ENCODE data around the gene NRTN.
A peak's percentile ranks its signal among the peaks of the same experiment; 100 is the strongest.
"Not testable (repeated sequence)": the region's sequence is repeated elsewhere in the genome, so short reads cannot be mapped to it uniquely, and the experiment has no call there.

NRTN gene

GRCh38 chr19:5850743-5851293, 46.0 kb downstream of the NRTN start:
- H3K9me3 ChIP-seq (ENCODE audit: insufficient read depth, low read length) = no peaks in the 10 kb centered on the region
- H3K36me3 ChIP-seq (replicated peaks; ENCODE audit: low read depth, low read length) = no peaks in the 10 kb centered on the region
- H2AFZ ChIP-seq (ENCODE audit: low read depth, low read length) = no peak overlapping the region; the same call in 1 of the 2 replicates
- no peak overlapping the region for H3K27ac ChIP-seq (ENCODE audit: low read length)
- TF ChIP-seq CTCF (IDR thresholded peaks at IDR 0.05; ENCODE audit: low read depth, low read length) (no peak), EZH2phosphoT487 (IDR thresholded peaks at IDR 0.05; ENCODE audit: low read depth) (no peak)
- H3K9ac ChIP-seq (ENCODE audit: low read length) = no peak overlapping the region
- 0 out of 2 replicates have a peak overlapping the region, but pooled peaks have one; percentile 1 for H3K4me3 ChIP-seq (ENCODE audit: low read length)
- H3K79me2 ChIP-seq (ENCODE audit: low read length) = no peaks in the 10 kb centered on the region
- no peaks in the 10 kb centered on the region for H4K20me1 ChIP-seq (ENCODE audit: insufficient read depth, low read length)
- no peaks in the 10 kb centered on the region for H3K4me1 ChIP-seq (ENCODE audit: low read length)
- peaks cover 21% of the 10 kb centered on the region for H3K27me3 ChIP-seq (ENCODE audit: low read depth, low read length)
- peak overlapping the region; percentile 12; the same call in 1 of the 2 replicates for H3K4me2 ChIP-seq (ENCODE audit: low read length)

GRCh38 chr19:5851302-5851701, 46.4 kb downstream of the NRTN start, which contains the start of gene FUT3:
Gene FUT3 (minus strand): TSS chr19:5851449.
- Histone ChIP-seq H2AFZ (ENCODE audit: low read depth, low read length) (no peak within 1 kb of the TSS; the same call in 1 of the 2 replicates), H3K4me3 (ENCODE audit: low read length) (0 out of 2 replicates have a peak within 1 kb of the TSS, but pooled peaks have one; percentile 1)

GRCh38 chr19:5854121-5854520, 49.3 kb downstream of the NRTN start:
- peaks cover 20% of the 10 kb centered on the region for H3K27me3 ChIP-seq (ENCODE audit: low read depth, low read length)
- not testable (repeated sequence) for H3K79me2 ChIP-seq (ENCODE audit: low read length); H3K4me1 ChIP-seq (ENCODE audit: low read length); H3K4me3 ChIP-seq (ENCODE audit: low read length); H3K4me2 ChIP-seq (ENCODE audit: low read length); H3K27ac ChIP-seq (ENCODE audit: low read length); H3K36me3 ChIP-seq (replicated peaks; ENCODE audit: low read depth, low read length); H3K9me3 ChIP-seq (ENCODE audit: insufficient read depth, low read length); H2AFZ ChIP-seq (ENCODE audit: low read depth, low read length); H4K20me1 ChIP-seq (ENCODE audit: insufficient read depth, low read length); H3K9ac ChIP-seq (ENCODE audit: low read length)

More at GRCh38 chr19:5851302-5851701, 46.4 kb downstream of the NRTN start, which contains the start of gene FUT3:
- TF ChIP-seq EZH2phosphoT487 (IDR thresholded peaks at IDR 0.05; ENCODE audit: low read depth) = no peak
- TF ChIP-seq CTCF (IDR thresholded peaks at IDR 0.05; ENCODE audit: low read depth, low read length) = no peak
- Histone ChIP-seq H3K9ac (ENCODE audit: low read length) (no peak within 1 kb of the TSS), H3K9me3 (ENCODE audit: insufficient read depth, low read length) (no peaks in the 10 kb centered on the region), H3K36me3 (replicated peaks; ENCODE audit: low read depth, low read length) (no peaks in the 10 kb centered on the region), H3K4me1 (ENCODE audit: low read length) (no peaks in the 10 kb centered on the region), H3K79me2 (ENCODE audit: low read length) (no peaks in the 10 kb centered on the region), H3K27ac (ENCODE audit: low read length) (no peak within 1 kb of the TSS), H3K4me2 (ENCODE audit: low read length) (peak within 1 kb of the TSS; percentile 12; the same call in 1 of the 2 replicates), H3K27me3 (ENCODE audit: low read depth, low read length) (peaks cover 24% of the 10 kb centered on the region), H4K20me1 (ENCODE audit: insufficient read depth, low read length) (no peaks in the 10 kb centered on the region)

DNA sequence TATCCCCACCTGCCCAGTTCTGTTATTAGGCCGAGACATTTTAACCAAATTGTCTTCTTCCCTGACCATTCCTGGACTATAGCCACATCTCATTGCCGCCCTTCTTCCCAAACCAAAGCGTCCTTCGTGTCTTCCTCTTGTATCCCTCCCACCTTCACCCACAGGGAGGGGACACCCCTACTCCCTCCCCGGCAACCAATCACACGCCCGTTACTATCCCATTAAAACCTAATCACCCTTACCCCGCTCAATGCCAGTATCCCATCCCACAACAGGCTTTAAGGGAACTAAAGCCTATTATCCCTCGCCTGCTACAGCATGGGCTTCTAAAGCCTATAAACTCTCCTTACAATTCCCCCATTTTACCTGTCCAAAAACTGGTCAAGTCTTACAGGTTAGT, 50.3 kb downstream of the NRTN start:
- not testable (repeated sequence) for H3K4me1 ChIP-seq (ENCODE audit: low read length); H3K27ac ChIP-seq (ENCODE audit: low read length); H3K4me2 ChIP-seq (ENCODE audit: low read length); H3K79me2 ChIP-seq (ENCODE audit: low read length); H4K20me1 ChIP-seq (ENCODE audit: insufficient read depth, low read length); H3K36me3 ChIP-seq (replicated peaks; ENCODE audit: low read depth, low read length); H3K4me3 ChIP-seq (ENCODE audit: low read length); H3K9ac ChIP-seq (ENCODE audit: low read length); H3K9me3 ChIP-seq (ENCODE audit: insufficient read depth, low read length); H2AFZ ChIP-seq (ENCODE audit: low read depth, low read length)
- peaks cover 17% of the 10 kb centered on the region for H3K27me3 ChIP-seq (ENCODE audit: low read depth, low read length)

GRCh38 chr19:5857203-5858081, 52.6 kb downstream of the NRTN start:
- H3K9ac ChIP-seq (ENCODE audit: low read length) = no peak overlapping the region
- no peaks in the 10 kb centered on the region for H3K4me1 ChIP-seq (ENCODE audit: low read length)
- peaks cover 15% of the 10 kb centered on the region for H3K27me3 ChIP-seq (ENCODE audit: low read depth, low read length)
- H4K20me1 ChIP-seq (ENCODE audit: insufficient read depth, low read length) = no peaks in the 10 kb centered on the region
- no peaks in the 10 kb centered on the region for H3K79me2 ChIP-seq (ENCODE audit: low read length)
- H3K36me3 ChIP-seq (replicated peaks; ENCODE audit: low read depth, low read length) = no peaks in the 10 kb centered on the region
- no peaks in the 10 kb centered on the region; the same call in 1 of the 2 replicates for H3K9me3 ChIP-seq (ENCODE audit: insufficient read depth, low read length)
- TF ChIP-seq CTCF (IDR thresholded peaks at IDR 0.05; ENCODE audit: low read depth, low read length) (no peak), EZH2phosphoT487 (IDR thresholded peaks at IDR 0.05; ENCODE audit: low read depth) (no peak)
- no peak overlapping the region for H2AFZ ChIP-seq (ENCODE audit: low read depth, low read length)
- no peak overlapping the region for H3K4me2 ChIP-seq (ENCODE audit: low read length)
- no peak overlapping the region for H3K4me3 ChIP-seq (ENCODE audit: low read length)
- H3K27ac ChIP-seq (ENCODE audit: low read length) = no peak overlapping the region

Data from OCI-LY3 (cell line).